CD4-positive, alpha-beta memory T cell (primary cell): ENCODE data around the gene ZNF92. TPM values are rescaled to one million over a fixed set of nuclear protein-coding genes. Genes with fewer than 3 reads are reported as not detected.
A peak's percentile ranks its signal among the peaks of the same experiment; 100 is the strongest.

Source experiments
- CTCF ChIA-PET: fragments of 350-600 bp; sonication (Branson Sonifier 250); formaldehyde crosslinking; loops from one replicate; lab custom pipeline; 2021; ENCODE audit warnings: inconsistent platforms; ENCODE audit not compliant: partially characterized antibody; lab: Charles Lee
- POLR2A ChIA-PET: fragments of 350-600 bp; sonication (Branson Sonifier 250); formaldehyde crosslinking; loops from one replicate; lab custom pipeline; 2021; ENCODE audit not compliant: partially characterized antibody; lab: Charles Lee
- DNase-seq, 5 donors: peaks; one replicate each; pipeline versions ENCODE4 v3.0.0 to v3.0.0-alpha.2; 2020 to 2022; ENCODE audit warnings: mixed read lengths in 1 of 5
- H3K27ac ChIP-seq: one replicate; pipeline ENCODE4 v1.7.0; 2013; ENCODE audit warnings: low read depth, low read length
- H3K27me3 ChIP-seq: 2 replicates; pipeline ENCODE4 v1.7.0; 2013; ENCODE audit warnings: mild to moderate bottlenecking, low read length, moderate library complexity; ENCODE audit not compliant: insufficient read depth
- H3K36me3 ChIP-seq: 2 replicates; pipeline ENCODE4 v1.7.0; 2013; ENCODE audit warnings: mild to moderate bottlenecking, low read length, moderate library complexity; ENCODE audit not compliant: insufficient read depth
- H3K4me1 ChIP-seq: 2 replicates; pipeline ENCODE4 v1.7.0; 2013; ENCODE audit warnings: mild to moderate bottlenecking, low read length, moderate library complexity; ENCODE audit not compliant: insufficient read depth
- H3K4me3 ChIP-seq, 2 donors: one replicate each; pipeline ENCODE4 v1.7.0; 2013; ENCODE audit warnings: low read length in 2 of 2, mild to moderate bottlenecking in 1 of 2
- H3K9me3 ChIP-seq, 2 donors: one replicate each; pipeline ENCODE4 v1.7.0; 2013; ENCODE audit warnings: low read length in 2 of 2, control low read depth in 1 of 2; ENCODE audit not compliant: control insufficient read depth in 1 of 2
- H3K27ac Mint-ChIP-seq, 7 donors: one replicate each; pipeline ENCODE4 v1.8.0; 2020 to 2021; ENCODE audit warnings: mixed read lengths in 7 of 7, mild to moderate bottlenecking in 6 of 7, inconsistent platforms in 3 of 7, moderate library complexity in 3 of 7
- H3K27me3 Mint-ChIP-seq, 2 donors: one replicate each; pipeline ENCODE4 v1.8.0; 2020 to 2021; ENCODE audit warnings: mixed read lengths in 2 of 2
- H3K36me3 Mint-ChIP-seq, 2 donors: one replicate each; pipeline ENCODE4 v1.8.0; 2020 to 2021; ENCODE audit warnings: mixed read lengths in 2 of 2, inconsistent platforms in 1 of 2, mild to moderate bottlenecking in 1 of 2
- H3K4me1 Mint-ChIP-seq, 4 donors: one replicate each; pipeline ENCODE4 v1.8.0; 2020 to 2021; ENCODE audit warnings: mixed read lengths in 4 of 4, mild to moderate bottlenecking in 1 of 4
- H3K4me3 Mint-ChIP-seq, 8 donors: one replicate each; pipeline ENCODE4 v1.8.0; 2020 to 2021; ENCODE audit warnings: mixed read lengths in 8 of 8, mild to moderate bottlenecking in 7 of 8, moderate library complexity in 6 of 8, inconsistent platforms in 3 of 8
- H3K9me3 Mint-ChIP-seq, 8 donors: one replicate each; pipeline ENCODE4 v1.8.0; 2020 to 2021; ENCODE audit warnings: mixed read lengths in 8 of 8, mild to moderate bottlenecking in 5 of 8, inconsistent platforms in 3 of 8, moderate library complexity in 1 of 8
- intact Hi-C: fragments of 100-400 bp; cut with micrococcal nuclease; formaldehyde crosslinking; loops from one replicate; pipeline ENCODE4 v1.15.1; 2023
- polyA plus RNA-seq, 2 donors: library from polyadenylated mRNA; unstranded; fragments of 300-500 nt; fragmentation: Illumina TruSeq; gene quantifications; one replicate each; pipeline ENCODE4 v1.2.3, GENCODE V29; 2021
- total RNA-seq, 2 experiments: library from RNA; stranded (reverse); gene quantifications; one replicate each; pipeline ENCODE4 v1.2.3, GENCODE V29; 2021

Gene ZNF92
- total and polyA plus RNA-seq, 4 experiments from 2014 or later = 10.4 to 35.3 (median 24.1) TPM

GRCh38 chr7:65449505-65449852, 75.8 kb downstream of the ZNF92 start:
- H3K4me1 Mint-ChIP-seq = peaks cover 16 to 38% (median 28%) of the 10 kb centered on the region in 4 donors
- Histone ChIP-seq H3K36me3 (no peaks in the 10 kb centered on the region), H3K4me1 (peaks cover 14% of the 10 kb centered on the region), H3K9me3 (no peaks in the 10 kb centered on the region), H3K4me3 (no peak overlapping the region), H3K27me3 (no peaks in the 10 kb centered on the region), H3K27ac (no peak overlapping the region)
- no peaks in the 10 kb centered on the region for H3K36me3 Mint-ChIP-seq
- peaks cover 0 to 11% (median 2%) of the 10 kb centered on the region in 8 donors for H3K9me3 Mint-ChIP-seq
- no peak overlapping the region for H3K27ac Mint-ChIP-seq
- ChIA-PET CTCF (no interaction called here), POLR2A (no interaction called here)
- peak overlapping the region in 3 of 8 donors; percentile 33 to 72 (median 59) for H3K4me3 Mint-ChIP-seq
- DNase-seq = no peak
- peaks cover 0 to 1% of the 10 kb centered on the region in 2 donors for H3K27me3 Mint-ChIP-seq
- intact Hi-C loops = loop anchor here (10.0 kb wide), 1 partner anchor 495 kb away; no protein-coding TSS in a partner anchor
